Activated CD4-positive, alpha-beta T cell treated with anti-CD3 and anti-CD28 coated beads, Interleukin-2, amount 10 ng/mL, durations not matched to agents 24 days and 14 days (primary cell): ENCODE measurements around the gene LTBP1. TPM values are rescaled to one million over a fixed set of nuclear protein-coding genes. Genes with fewer than 3 reads are reported as not detected.
"Not testable (repeated sequence)": the region's sequence is repeated elsewhere in the genome, so short reads cannot be mapped to it uniquely, and the experiment has no call there.

Experiments
- DNase-seq: peaks from one replicate; pipeline ENCODE4 v3.0.0; 2022
- H3K27ac Mint-ChIP-seq: one replicate; pipeline ENCODE4 v1.8.0; 2022; ENCODE audit warnings: mild to moderate bottlenecking, mixed read lengths
- H3K27me3 Mint-ChIP-seq: one replicate; pipeline ENCODE4 v1.8.0; 2022; ENCODE audit warnings: mixed read lengths
- H3K36me3 Mint-ChIP-seq: one replicate; pipeline ENCODE4 v1.8.0; 2022; ENCODE audit warnings: low read depth, mild to moderate bottlenecking, mixed read lengths
- H3K4me1 Mint-ChIP-seq: one replicate; pipeline ENCODE4 v1.8.0; 2021; ENCODE audit warnings: mixed read lengths
- H3K4me3 Mint-ChIP-seq: one replicate; pipeline ENCODE4 v1.8.0; 2022; ENCODE audit warnings: mild to moderate bottlenecking, moderate library complexity, mixed read lengths
- H3K9me3 Mint-ChIP-seq: one replicate; pipeline ENCODE4 v1.8.0; 2021; ENCODE audit warnings: mixed read lengths
- intact Hi-C: fragments of 100-400 bp; cut with micrococcal nuclease; formaldehyde crosslinking; loops from one replicate; pipeline ENCODE4 v1.15.1; 2023
- total RNA-seq: library from RNA; stranded (reverse); gene quantifications from 2 replicates; pipeline ENCODE4 v1.2.3, GENCODE V29; 2022

The LTBP1 gene
- total RNA-seq, 1 donor from 2014 or later: 0.21 TPM

DNA sequence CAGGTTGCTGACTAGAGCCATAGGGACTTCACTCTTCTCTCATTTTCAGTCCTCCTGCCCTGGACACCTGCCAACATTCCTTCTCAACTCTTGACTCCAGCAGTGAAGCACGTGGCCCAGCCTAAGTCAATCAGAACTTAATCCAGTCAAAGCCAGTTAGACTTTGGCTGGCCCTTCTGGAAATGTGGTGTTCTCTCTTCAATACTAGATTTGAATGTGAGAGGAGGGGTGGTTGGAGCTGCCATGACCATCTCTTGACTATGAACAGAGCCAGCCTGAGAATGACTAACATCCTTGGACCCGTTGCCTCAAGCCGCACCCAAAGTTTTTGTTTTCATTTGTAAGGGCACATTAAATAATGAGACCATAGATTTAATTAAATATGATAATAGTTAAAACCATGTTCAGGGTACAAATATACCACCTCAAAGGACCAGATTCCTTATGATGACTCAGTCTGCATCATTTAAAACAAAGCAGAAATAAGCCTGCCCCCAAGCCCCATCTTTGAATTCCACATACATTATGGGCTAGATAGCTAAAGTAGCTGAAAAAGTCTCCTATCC lies 480.0 kb downstream of the LTBP1 start:
- H3K9me3 Mint-ChIP-seq: no peaks in the 10 kb centered on the region
- peaks cover 2% of the 10 kb centered on the region for H3K4me1 Mint-ChIP-seq
- intact Hi-C loops: no loop called here
- no peaks in the 10 kb centered on the region for H3K36me3 Mint-ChIP-seq
- H3K4me3 Mint-ChIP-seq: no peak overlapping the region
- H3K27ac Mint-ChIP-seq: no peak overlapping the region
- H3K27me3 Mint-ChIP-seq: peaks cover 4% of the 10 kb centered on the region
- no peak for DNase-seq

DNA sequence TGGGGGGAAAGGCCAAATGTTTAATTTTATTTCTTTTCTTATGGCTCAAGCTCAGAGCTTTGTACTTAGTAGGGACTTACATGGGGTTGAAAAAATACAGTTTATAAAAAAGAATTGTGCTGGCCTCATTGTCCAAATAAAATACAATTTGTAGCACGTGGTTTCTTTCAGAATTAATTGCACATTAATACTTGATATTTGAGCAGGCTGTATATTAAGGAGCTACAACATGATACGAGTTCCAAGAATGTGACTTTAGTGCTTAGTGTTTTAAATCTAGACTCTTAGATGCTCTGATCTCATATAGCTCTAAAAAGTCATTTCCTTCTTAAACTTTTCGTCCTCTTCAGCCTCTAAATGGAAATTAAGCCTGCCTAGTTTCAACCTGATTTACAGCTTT lies 483.3 kb downstream of the LTBP1 start:
- Mint-ChIP-seq H3K36me3 (no peaks in the 10 kb centered on the region), H3K27ac (no peak overlapping the region), H3K27me3 (peaks cover 9% of the 10 kb centered on the region), H3K4me3 (no peak overlapping the region), H3K9me3 (no peaks in the 10 kb centered on the region), H3K4me1 (peaks cover 2% of the 10 kb centered on the region)
- intact Hi-C loops: no loop called here
- DNase-seq: no peak

DNA sequence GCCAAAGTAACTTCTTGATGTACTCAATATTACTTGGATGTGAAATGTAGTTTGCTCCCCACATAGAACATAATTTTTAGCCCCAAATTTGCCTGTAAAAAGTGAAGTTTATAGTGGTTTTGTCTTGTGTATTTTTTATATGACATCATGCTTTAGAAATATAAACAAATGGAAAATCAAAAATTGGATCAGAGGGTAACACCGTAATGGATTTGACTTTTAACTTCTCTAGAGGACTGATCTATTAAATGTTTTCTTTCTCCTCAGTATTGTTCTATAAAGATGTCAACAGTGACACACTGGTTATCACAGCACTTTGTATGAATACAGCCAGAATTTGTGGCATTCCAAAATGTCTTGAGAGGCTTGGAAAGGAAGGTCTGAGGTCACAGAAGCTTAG lies 484.1 kb downstream of the LTBP1 start:
- peaks cover under 1% of the 10 kb centered on the region for H3K4me1 Mint-ChIP-seq
- intact Hi-C loops: no loop called here
- no peaks in the 10 kb centered on the region for H3K9me3 Mint-ChIP-seq
- H3K4me3 Mint-ChIP-seq: no peak overlapping the region
- no peaks in the 10 kb centered on the region for H3K36me3 Mint-ChIP-seq
- H3K27me3 Mint-ChIP-seq: peaks cover 10% of the 10 kb centered on the region
- DNase-seq: no peak
- no peak overlapping the region for H3K27ac Mint-ChIP-seq

DNA sequence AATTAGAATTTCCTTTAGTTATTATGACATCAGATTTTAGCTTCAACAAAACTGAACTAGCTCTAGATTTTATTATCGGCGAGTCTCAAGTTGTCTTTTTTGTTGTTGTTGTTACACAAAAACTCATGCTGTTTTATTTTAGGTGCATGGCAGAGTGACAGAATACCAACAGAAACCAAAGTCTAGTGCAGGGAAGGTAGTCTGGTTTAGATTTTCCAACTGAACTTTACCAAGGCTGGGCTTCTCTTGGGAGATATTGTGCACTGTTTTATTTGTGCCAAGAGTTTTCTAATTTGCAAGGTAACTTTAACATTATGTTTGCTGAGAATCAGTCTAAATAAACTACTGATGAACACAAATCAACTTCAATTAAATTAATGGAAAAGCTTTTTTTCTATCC lies 486.1 kb downstream of the LTBP1 start:
- H3K27ac Mint-ChIP-seq: no peak overlapping the region
- no peaks in the 10 kb centered on the region for H3K4me1 Mint-ChIP-seq
- no peak overlapping the region for H3K4me3 Mint-ChIP-seq
- H3K9me3 Mint-ChIP-seq: no peaks in the 10 kb centered on the region
- H3K27me3 Mint-ChIP-seq: peaks cover 19% of the 10 kb centered on the region
- DNase-seq: no peak
- H3K36me3 Mint-ChIP-seq: no peaks in the 10 kb centered on the region
- intact Hi-C loops: no loop called here

DNA sequence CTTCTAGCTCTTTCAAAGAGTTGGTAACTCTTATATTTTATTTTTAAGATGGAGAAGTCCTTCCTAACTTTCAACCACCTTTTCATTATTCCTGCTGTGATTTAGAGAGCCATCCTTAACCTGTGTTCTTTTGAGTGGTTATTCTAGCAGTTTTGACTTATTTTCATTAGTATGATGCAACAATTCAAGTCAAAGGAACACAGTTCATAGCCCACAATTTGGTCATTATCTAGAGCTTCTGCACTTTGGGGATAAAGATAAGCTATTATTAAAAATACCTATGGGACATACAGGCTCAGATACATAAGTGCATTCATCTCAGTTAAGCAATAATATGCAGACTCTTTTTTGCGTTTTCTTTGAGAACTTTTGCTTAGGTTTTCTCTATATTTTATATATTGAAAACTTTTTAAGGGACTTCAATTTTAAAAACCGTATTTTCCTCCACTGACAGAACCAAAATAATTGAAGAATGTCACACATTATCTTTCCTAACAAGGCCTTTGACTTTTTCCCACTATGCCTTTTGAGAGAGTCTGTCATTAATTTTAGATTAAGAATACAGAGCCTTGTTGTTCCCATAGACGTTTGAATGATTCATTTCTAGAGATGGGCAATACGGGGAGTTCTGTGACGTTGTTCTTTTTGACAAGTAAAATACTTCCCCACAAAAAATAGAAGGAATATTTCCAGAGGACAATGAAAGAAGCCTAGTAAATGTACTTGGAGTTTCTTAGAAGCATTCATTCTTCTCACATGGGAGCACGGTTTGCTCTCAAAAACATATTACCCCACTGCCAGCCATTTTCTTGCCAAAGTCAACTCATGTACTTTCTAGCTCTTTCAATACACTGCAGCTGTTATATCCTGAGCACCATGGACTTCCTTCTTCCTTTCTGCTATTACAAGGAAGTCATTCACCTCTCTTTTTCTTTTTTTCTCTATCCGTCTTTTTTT lies 486.8 kb downstream of the LTBP1 start:
- Mint-ChIP-seq H3K27ac (no peak overlapping the region), H3K27me3 (peaks cover 19% of the 10 kb centered on the region), H3K9me3 (no peaks in the 10 kb centered on the region), H3K4me3 (no peak overlapping the region), H3K4me1 (no peaks in the 10 kb centered on the region), H3K36me3 (no peaks in the 10 kb centered on the region)
- DNase-seq: no peak
- intact Hi-C loops: no loop called here

DNA sequence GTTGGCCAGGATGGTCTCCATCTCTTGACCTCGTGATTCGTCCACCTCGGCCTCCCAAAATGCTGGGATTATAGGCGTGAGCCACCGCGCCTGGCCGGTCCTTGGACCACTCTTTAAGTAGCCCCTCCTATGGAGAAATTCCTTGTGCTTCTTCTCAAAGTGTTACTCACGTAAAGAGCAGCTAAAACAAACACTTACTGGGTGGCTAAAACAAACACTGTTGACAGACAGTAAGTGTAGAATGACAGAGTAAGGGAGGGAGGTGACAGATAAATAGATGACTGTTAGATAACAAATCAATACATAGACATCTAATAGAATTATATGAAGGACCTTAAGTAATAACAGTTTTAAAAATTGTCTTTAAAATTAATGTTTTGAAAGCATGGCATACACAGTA lies 488.8 kb downstream of the LTBP1 start:
- DNase-seq: no peak
- Mint-ChIP-seq H3K9me3 (no peaks in the 10 kb centered on the region), H3K27ac (no peak overlapping the region), H3K36me3 (no peaks in the 10 kb centered on the region), H3K27me3 (peaks cover 25% of the 10 kb centered on the region), H3K4me3 (no peak overlapping the region), H3K4me1 (no peaks in the 10 kb centered on the region)
- intact Hi-C loops: no loop called here

DNA sequence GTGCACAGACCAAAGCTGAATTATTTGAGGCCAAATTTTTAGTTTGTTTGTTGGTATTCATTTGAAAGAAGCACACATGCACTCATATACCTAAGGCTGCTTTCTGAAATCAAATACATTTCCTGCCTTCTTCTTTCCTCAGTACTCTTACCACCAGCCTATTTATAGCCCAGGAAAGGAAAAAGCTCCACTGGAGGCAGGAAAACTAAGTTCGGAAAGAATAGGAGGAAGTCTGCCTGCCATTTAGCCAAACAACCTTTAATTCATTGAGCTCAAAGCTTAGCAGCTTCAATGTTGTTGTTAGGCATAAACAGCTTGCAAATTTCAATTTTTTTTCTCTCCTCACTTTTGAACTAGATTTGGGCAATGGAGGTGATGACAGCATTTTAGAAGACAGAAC lies 489.3 kb downstream of the LTBP1 start:
- no peak overlapping the region for H3K4me3 Mint-ChIP-seq
- H3K27me3 Mint-ChIP-seq: peaks cover 26% of the 10 kb centered on the region
- H3K27ac Mint-ChIP-seq: no peak overlapping the region
- intact Hi-C loops: no loop called here
- no peaks in the 10 kb centered on the region for H3K4me1 Mint-ChIP-seq
- DNase-seq: no peak
- no peaks in the 10 kb centered on the region for H3K9me3 Mint-ChIP-seq
- H3K36me3 Mint-ChIP-seq: no peaks in the 10 kb centered on the region

DNA sequence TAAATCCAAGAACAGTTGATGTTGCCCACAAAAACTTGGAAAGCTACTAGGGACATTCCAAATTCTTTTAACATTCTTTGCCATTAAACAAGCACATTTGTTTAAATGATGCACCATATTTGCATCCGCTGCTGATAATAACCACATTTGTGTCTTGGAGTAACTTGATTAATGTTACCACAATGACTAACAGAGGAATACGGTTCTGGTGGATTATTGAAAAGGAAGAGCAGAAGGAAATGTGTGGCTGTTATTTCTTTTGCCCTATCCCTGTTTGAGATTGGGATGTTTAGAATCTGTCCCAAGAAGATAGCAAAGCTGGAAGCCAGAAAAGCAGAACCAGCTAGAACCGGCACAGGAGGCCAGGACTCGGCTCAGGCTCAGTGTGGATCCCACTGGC lies 490.5 kb downstream of the LTBP1 start:
- no peak for DNase-seq
- Mint-ChIP-seq H3K4me3 (no peak overlapping the region), H3K4me1 (no peaks in the 10 kb centered on the region), H3K27me3 (peaks cover 23% of the 10 kb centered on the region), H3K36me3 (no peaks in the 10 kb centered on the region), H3K27ac (no peak overlapping the region), H3K9me3 (no peaks in the 10 kb centered on the region)
- intact Hi-C loops: no loop called here

DNA sequence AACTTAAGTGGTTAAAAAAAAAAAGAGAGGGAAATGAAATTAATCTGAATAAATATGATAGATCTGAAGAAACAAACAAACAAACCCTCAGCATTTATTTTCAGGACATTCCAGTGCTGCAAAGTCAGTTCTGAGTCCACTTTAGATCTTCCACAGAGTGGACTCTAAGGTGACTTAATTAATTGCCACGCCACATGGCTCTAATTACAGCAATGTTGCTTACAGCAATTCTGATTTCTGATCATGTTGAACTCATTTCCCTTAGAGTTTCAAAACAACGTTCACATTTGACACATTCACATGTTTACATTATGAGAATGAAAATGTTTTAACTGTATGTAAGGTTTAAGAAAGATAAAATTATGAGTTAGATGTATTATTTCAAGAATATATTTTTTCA lies 491.1 kb downstream of the LTBP1 start:
- Mint-ChIP-seq H3K27me3 (peaks cover 20% of the 10 kb centered on the region), H3K36me3 (no peaks in the 10 kb centered on the region), H3K9me3 (no peaks in the 10 kb centered on the region), H3K4me3 (no peak overlapping the region), H3K4me1 (no peaks in the 10 kb centered on the region), H3K27ac (no peak overlapping the region)
- DNase-seq: no peak
- intact Hi-C loops: no loop called here

DNA sequence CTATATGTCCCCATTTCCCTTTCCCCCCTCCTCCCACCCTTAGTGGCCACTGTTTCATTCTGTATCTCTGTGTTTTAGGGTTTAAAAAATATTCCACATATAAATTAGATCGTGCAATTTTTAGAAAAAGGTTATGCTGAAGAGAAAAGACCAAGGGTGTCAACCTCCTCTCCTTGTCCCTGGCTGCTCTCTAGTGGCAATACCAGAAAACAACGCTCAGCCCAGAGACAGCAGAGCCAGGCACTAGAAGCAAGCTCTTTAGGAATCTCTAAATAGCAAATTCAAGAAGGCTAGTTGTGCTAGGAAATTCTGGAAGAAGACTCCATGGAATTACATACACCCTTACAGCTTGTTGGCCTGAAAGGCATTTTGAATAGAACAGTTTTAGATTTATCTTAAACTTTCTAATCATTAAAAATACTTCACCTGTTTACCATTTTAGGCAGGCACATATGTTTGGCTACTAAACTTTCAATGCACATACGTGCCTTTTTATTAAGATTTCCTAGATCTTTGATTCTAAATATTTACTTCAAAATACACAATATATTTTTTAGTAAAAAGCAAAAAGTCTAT lies 494.6 kb downstream of the LTBP1 start:
- intact Hi-C loops: no loop called here
- Mint-ChIP-seq H3K36me3 (no peaks in the 10 kb centered on the region), H3K4me3 (no peak overlapping the region), H3K9me3 (no peaks in the 10 kb centered on the region), H3K27ac (no peak overlapping the region), H3K4me1 (no peaks in the 10 kb centered on the region), H3K27me3 (peaks cover 16% of the 10 kb centered on the region)
- peak; percentile 72 for DNase-seq

DNA sequence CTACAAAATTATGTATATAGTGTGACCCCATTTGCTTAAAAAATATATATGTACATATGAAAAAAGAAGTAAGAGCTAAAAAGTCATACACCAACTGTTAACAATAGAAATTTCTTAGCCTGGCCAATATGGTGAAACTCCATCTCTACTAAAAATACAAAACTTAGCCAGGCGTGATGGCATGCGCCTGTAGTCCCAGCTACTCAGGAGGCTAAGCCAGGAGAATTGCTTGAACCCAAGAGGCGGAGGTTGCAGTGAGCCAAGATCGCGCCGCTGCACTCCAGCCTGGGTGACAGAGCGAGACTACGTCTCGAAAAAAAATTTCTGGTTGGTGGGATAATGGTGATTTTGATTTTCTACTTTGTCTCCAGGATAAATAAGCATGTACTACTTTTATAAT lies 495.3 kb downstream of the LTBP1 start:
- H3K27me3 Mint-ChIP-seq: peaks cover 15% of the 10 kb centered on the region
- H3K36me3 Mint-ChIP-seq, H3K27ac Mint-ChIP-seq, DNase-seq, H3K4me3 Mint-ChIP-seq, H3K4me1 Mint-ChIP-seq, H3K9me3 Mint-ChIP-seq, intact Hi-C loops: not testable (repeated sequence)

DNA sequence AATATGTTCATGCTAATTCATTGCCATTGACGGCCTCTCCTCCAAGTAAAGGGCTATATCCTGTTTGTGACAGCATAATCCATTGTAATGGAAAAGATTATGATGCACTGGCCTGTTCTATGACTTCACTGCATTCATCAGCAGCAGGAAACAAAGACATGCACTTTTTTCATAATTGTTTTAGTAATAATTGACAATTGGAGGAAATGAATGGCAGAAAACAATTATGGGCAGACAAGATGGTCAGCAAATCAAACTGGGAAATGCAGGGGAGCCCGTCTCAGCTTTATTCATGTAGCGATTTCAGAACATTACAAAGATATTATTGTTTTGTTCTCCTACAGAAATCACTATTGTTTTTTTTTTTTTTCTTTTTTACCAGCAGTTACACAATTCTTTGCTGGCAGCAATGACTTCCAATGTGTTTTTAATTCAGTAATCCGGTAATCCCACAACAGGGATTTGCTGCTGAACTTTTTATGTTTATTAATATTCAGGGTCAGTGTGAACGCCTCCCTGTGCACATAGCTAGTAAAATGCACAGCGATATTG lies 495.9 kb downstream of the LTBP1 start:
- intact Hi-C loops: no loop called here
- H3K9me3 Mint-ChIP-seq: no peaks in the 10 kb centered on the region
- H3K4me1 Mint-ChIP-seq: no peaks in the 10 kb centered on the region
- no peak overlapping the region for H3K27ac Mint-ChIP-seq
- no peak overlapping the region for H3K4me3 Mint-ChIP-seq
- peaks cover 12% of the 10 kb centered on the region for H3K27me3 Mint-ChIP-seq
- H3K36me3 Mint-ChIP-seq: no peaks in the 10 kb centered on the region
- no peak for DNase-seq

DNA sequence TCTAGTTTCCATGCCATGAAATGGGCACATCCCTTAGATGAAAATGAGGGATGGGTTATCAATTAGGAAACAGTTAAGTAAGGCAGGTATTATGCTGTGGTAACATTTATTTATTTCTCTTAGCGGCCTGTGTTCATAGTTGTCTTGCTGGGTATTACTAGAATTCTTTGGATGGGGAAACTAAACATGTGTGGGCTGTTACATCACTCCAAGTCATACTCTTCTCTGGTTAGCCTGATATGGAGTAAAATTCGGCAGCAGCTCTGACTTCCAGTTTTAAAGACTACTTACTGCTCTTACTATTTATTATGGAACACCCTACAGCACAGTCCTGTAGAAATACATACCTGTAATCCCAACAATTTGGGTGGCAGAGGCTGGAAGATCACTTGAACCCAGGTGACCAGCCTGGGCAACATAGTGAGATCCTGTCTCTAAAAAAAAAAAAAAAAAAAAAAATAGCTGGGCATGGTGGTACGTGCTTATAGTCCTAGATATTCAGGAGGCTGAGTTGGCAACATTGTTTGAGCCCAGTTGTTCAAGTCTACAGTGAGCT lies 496.6 kb downstream of the LTBP1 start:
- Mint-ChIP-seq H3K36me3 (no peaks in the 10 kb centered on the region), H3K27me3 (peaks cover 12% of the 10 kb centered on the region), H3K9me3 (no peaks in the 10 kb centered on the region), H3K27ac (no peak overlapping the region), H3K4me1 (no peaks in the 10 kb centered on the region), H3K4me3 (no peak overlapping the region)
- intact Hi-C loops: no loop called here
- no peak for DNase-seq

DNA sequence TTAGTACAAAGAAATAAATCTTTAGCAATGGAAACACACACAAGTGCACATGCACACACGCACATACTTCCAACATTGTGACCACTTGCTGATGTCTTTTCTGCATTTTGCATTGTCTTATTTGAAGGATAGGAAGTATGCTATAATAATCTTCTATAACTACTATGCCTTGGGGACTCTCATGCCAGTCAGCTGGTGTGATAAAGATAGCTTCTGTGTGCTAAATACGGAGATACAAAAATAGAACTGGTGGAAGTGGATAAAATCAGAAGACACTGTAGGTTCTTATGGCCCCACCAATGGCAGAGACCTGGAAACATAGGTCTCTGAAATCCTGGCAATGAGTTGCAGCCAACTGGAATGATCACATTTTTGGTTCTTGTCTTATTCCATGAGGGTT lies 498.2 kb downstream of the LTBP1 start:
- Mint-ChIP-seq H3K4me3 (no peak overlapping the region), H3K4me1 (no peaks in the 10 kb centered on the region), H3K9me3 (no peaks in the 10 kb centered on the region), H3K36me3 (no peaks in the 10 kb centered on the region), H3K27ac (no peak overlapping the region), H3K27me3 (peaks cover 6% of the 10 kb centered on the region)
- intact Hi-C loops: no loop called here
- DNase-seq: no peak
